ENCODE data around the gene RANBP3.

The RANBP3 gene

GRCh38 chr19:5985098-5985783, 7.3 kb upstream of the RANBP3 start:
- DNase-seq: no peak

GRCh38 chr19:5984600-5984999, 6.7 kb upstream of the RANBP3 start:
- DNase-seq: no peak

GRCh38 chr19:5983367-5983955, 5.5 kb upstream of the RANBP3 start:
- DNase-seq: no peak

GRCh38 chr19:5978606-5979552, 939 bp upstream of the RANBP3 start:
- no peak for DNase-seq

GRCh38 chr19:5977222-5977784, 637 bp downstream of the RANBP3 start:
- no peak for DNase-seq

- no peak for DNase-seq
Observed at GRCh38 chr19:5976768-5977167, 1.2 kb downstream of the RANBP3 start.

- no peak for DNase-seq
Observed at GRCh38 chr19:5975388-5975728, 2.6 kb downstream of the RANBP3 start.

GRCh38 chr19:5974721-5975387, 3.1 kb downstream of the RANBP3 start:
- DNase-seq: peak; percentile 44 to 64

- DNase-seq: no peak
Observed at GRCh38 chr19:5973867-5974635, 3.9 kb downstream of the RANBP3 start.

- no peak for DNase-seq
Observed at GRCh38 chr19:5973376-5973775, 4.6 kb downstream of the RANBP3 start.

GRCh38 chr19:5972355-5972731, 5.6 kb downstream of the RANBP3 start:
- no peak for DNase-seq

- no peak for DNase-seq
Observed at GRCh38 chr19:5971714-5972354, 6.1 kb downstream of the RANBP3 start.

GRCh38 chr19:5969476-5969875, 8.5 kb downstream of the RANBP3 start:
- DNase-seq: no peak

GRCh38 chr19:5968431-5969373, 9.2 kb downstream of the RANBP3 start:
- no peak for DNase-seq

- peak; percentile 67 to 74 for DNase-seq
Observed at GRCh38 chr19:5967994-5968430, 9.9 kb downstream of the RANBP3 start.

GRCh38 chr19:5967571-5967970, 10.4 kb downstream of the RANBP3 start:
- DNase-seq: no peak

GRCh38 chr19:5966941-5967340, 11.0 kb downstream of the RANBP3 start:
- DNase-seq: no peak

GRCh38 chr19:5966215-5966614, 11.7 kb downstream of the RANBP3 start:
- no peak for DNase-seq

GRCh38 chr19:5964816-5965565, 12.9 kb downstream of the RANBP3 start:
- DNase-seq: no peak

GRCh38 chr19:5963855-5964254, 14.1 kb downstream of the RANBP3 start:
- DNase-seq: no peak
